ELR (cell line): ENCODE data around the gene PDE3B.
"Not testable (repeated sequence)": the region's sequence is repeated elsewhere in the genome, so short reads cannot be mapped to it uniquely, and the experiment has no call there.

ENCODE experiments used
- DNase-seq: peaks from one replicate; pipeline ENCODE4 v3.0.0-alpha.2; 2015; ENCODE audit warnings: low read depth

Gene PDE3B

DNA sequence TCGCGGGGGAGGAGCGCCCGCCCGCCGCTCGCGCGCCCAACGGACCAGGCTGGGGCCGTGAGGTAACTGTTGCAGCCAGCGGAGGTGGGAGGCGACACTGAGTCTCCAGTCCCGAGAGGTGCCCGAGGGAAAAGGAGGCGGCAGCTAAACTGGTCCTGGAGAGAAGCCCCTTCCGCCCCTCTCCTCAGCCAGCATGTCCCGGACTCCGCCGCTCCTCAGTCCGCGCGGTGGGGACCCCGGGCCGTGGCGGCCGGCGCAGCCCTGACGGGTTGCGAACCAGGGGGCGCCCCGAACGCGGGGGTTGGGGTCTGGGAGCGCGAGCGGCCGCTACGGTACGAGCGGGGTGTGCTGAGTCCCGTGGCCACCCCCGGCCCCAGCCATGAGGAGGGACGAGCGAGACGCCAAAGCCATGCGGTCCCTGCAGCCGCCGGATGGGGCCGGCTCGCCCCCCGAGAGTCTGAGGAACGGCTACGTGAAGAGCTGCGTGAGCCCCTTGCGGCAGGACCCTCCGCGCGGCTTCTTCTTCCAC, at the start of gene PDE3B:
Gene PDE3B, plus strand, starts transcription at position 108 of the 529 bp plus-strand sequence. Its CDS starts 272 bp downstream, at position 380.
- peak; percentile 17 for DNase-seq

DNA sequence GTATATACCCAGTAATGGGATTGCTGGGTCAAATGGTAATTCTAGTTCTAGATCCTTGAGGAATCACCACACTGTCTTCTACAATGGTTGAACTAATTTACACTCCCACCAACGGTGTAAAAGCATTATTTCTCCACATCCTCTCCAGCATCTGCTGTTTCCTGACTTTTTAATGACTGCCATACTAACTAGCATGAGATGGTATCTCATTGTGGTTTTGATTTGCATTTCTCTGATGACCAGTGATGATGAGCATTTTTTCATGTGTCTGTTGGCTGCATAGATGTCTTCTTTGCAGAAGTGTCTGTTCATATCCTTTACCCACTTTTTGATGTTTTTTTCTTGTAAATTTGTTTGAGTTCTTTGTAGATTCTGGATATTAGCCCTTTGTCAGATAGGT, 48.3 kb upstream of the PDE3B start:
- DNase-seq = not testable (repeated sequence)

DNA sequence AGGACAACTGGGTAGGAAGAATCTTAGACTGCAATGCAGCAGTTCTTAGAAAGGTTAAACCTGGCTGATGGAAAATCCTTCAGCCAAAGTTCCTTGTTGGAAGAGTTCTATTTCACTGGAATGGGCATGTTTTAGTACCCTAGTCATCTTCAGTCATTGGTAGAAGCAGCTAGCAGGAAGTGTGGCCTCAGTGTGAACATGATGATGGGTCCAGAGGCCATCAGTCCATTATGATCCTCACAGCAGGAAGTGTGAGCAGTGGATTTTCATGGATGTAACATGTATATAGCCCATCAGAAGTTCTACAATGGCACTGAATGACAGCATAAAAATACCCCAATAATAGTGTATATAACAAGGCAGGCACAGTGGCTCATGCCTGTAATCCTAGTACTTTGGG, 35.9 kb upstream of the PDE3B start:
- DNase-seq = no peak

DNA sequence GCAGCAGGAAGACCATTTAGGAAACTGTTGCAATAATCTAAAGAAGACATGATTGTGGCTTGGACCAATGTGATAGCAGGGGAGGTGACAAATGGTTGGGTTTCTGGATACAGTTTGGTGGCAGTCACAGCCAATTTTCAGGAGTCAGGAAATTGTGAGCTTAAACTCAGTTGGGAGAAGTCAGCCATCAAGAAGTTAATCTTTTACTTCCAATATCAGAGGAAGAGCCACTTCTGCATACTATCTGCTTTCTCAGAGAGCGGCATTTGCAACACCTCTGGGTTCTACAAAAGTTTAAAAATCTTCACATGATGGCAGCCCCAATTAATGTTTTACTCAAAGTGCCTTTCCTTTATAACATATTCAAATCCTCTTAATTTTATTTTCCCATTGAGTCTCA, 33.7 kb upstream of the PDE3B start:
- no peak for DNase-seq

DNA sequence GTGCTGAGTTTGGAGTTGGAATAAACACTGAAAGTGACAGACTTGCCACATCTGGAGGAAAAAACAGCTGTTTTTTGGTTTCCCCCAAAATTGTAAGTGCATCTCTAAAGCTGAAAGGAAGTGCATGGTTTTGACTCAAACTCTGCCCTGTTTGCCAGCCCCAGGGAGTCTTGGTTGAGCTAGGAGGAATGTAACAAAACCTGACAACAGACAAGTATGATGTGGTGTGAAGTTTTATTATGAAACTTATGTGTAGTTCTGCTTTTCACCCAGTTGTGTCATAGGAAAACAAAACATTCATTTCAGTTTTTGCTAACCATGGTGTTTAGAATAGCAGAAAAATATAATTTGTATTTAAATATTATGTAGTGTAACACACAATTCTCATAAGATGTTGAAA, 31.7 kb upstream of the PDE3B start:
- DNase-seq = no peak

DNA sequence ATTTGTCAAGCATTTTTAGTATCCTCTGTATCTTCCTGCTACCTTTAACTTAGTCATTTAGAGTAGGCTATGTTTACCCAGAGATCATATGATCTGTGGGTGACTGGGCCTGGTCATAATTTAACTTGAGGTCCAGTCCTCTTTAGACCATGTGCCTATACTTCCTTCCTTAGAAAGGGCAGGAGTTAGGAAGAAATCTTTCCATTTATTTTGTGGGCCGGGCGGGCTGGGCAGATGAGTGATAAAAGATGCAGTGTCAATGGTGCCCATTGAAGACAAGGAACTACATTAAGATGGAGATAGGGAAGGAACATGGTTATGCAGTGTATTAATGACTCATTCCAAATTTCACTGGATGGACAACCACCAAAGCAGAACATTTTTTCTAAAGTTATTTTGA, 30.9 kb upstream of the PDE3B start:
- DNase-seq = no peak

DNA sequence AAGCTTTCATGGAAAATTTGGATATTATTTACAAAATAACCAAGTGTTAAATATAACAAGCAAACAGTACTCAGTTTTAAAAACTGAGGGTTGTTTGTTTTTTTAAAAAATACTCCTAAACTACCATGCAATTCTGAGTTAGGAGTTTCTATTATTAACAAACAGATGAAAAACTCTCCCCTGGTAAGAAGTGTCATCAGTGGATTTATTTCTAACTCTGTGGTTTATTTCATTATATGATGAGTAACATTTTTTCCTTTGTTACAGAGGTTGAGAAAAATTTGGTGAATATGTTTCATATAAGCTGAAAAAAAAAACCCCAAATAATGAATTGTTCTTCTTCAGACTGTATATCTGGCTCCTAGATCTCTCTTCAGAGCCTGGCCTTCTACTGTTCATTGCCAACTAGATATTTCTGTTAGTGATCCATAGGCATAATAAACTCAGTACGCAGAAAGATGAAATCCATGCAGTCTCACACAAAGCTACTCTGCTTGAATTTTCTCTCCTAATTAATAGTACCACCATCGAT, 29.4 kb upstream of the PDE3B start:
- DNase-seq = no peak

DNA sequence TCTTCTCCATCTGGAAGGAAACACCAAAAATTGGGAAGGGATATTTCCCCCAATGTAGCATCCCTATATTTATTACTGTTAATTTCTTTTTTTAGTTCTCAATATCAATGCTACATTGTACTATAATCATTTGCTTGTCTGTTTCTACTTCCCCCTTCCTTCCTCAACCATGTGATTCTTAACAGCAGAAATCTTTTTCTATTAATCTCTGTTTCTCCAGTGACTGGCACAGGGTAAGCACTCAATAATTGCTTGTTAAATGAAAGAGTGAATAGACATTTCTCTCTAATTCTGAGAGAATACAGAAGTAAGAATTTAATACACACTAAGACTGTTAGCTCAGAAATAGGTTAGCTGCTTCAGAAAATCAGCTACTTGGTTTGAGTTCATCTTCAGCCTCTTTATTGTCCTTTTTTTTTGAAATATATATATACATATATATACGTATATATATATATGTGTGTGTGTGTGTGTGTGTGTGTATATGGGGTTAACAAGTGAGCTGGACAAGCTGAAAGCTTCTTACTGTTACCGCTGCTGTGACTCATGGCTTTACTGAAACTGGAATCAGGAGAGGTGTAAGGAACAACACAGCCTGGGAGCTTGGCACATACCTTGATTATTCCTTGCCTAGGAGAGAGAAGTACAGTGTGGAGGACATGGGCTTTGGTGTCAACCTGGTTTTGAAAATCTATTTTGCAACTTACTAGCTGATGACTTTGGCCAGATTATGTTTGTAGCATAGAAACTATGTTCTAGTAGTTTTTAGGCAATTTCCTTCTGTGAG, 26.2 kb upstream of the PDE3B start:
- DNase-seq = no peak

DNA sequence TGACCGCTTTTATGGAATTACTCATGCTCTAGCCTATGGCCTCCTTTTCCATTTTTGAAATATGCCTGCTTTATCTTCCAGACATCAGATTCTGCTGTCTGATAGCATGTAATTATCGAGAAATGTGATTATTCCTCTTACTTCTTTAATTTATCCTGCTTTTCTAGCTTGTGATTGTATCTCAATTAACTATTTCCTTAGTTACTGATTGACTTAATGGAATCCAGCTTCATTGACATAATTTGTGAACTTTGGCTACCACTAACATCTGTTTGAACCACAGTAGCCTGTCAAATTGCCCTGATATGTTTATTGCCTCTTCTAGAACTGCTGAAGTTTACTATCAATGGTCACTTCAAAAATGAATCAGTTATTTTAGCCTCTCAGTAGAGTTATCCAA, 25.5 kb upstream of the PDE3B start:
- no peak for DNase-seq

DNA sequence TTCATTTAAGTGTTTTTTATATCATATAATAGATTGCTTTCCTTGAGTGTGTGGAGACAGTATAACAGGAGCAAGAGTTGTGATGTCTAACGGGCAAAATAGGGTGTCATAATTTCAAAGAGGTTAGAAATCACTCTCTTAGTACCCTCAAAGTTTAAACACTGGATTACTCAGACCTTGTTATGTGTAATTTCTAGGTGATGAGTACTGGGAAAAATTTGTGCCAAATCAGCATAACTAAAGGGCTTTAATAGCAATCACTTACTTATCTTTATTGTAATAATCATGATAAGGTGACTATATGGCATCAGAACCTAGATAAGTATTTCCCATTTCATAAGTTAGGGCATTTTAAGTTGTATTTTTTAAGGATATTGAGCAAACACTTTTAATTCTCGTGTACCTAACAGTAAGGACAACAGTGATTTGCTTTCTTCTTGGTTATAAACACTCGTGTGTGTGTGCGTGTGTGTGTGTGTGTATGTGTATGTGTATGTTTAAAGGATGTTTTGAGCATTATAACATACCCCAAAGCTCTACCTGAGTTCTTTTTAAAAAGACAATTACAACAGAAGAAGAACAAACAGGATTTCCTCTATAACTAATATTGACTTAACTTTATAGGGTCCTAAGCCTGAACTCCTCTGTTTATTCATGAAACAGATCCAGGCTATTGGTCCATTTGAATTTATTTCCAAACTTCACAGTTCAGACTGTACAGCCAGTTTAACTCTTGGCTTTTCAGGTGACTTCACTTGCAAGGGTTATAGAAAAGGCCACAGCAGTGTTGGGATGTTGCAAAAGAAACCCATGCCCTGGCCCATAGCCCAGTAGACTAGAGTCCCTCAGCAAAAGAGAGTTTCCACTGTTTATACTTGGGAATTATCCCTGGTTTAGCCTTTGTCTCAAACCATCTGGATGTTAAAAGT, 23.7 kb upstream of the PDE3B start:
- peak; percentile 4 for DNase-seq

DNA sequence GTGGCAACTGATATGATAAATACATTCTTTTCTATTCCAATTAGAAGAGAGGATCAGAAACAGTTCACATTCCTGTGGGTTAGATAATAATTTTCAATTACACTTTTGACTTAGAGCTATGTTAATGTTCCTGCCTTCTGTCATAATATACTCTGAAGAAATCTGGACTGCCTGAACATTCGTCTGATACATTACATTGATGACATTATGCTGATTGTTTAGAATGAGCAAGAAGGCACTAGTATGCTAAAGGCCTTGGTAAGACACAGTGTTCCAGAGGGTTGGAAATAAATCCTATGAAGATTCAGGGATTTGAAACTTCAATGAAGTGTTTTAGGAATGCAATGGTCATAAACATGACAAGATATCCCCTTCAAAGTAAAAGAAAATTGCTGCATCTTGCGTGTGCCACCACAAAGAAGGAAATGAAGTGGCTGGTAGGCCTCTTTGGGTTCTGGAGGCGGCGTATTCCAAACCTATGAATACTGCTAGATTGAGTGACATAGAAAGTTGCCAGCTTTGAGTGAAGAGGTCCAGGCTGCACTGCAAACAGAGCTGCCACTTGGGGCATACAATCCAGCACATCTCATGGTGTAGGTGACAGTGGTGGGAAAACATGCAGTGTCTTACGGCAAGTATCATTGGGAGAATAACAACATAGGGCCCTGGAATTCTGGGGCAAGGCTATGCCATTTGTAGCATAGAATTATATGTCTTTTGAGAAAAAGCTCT, 21.2 kb upstream of the PDE3B start:
- no peak for DNase-seq

DNA sequence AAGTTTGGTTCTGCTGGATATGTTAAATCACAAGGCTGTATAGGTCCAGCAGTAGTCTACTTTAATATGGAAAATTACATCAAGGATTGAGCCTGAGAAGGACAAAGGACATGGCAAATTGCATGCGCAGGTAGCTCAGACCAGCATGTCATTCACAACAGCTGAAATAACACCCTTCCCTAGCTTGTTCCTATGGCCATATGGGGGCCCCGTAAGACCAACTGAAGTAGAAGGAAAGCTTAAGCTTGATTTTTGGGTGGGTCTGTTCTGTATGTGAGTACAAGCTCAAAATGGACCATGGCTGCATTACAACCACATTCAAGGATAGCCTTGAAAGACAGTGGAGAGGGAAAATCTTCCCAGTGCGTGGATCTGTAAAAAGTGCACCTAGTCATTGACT, 20.6 kb upstream of the PDE3B start:
- no peak for DNase-seq

DNA sequence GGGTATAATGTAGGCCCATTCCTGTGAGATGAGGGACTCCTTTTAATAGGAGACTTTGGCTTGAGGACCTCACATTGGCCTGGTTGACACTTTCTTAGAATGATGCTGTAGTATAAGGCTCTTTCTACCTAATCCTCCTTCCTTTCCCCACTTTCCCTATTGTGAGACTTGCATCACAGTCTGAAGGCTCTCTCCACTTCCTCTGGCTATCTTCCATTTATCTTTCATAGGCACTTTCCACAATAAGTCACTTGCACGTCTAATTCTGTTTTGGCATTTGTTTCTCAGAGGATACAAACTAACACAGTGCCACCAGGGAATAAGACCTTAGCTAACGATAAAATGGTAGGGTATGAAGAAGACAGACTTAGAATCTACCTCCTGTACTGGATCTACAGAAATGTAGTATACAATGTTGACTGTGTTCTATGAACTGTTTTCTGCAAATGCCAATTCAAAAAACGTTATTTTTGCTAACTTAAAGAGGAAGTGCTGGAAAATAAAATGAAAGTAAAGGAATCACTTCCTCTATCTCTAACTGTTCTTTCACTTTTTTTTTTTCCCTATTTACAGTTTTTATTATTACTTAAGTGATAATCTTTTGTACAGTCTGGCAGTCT, 17.9 kb upstream of the PDE3B start:
- no peak for DNase-seq

DNA sequence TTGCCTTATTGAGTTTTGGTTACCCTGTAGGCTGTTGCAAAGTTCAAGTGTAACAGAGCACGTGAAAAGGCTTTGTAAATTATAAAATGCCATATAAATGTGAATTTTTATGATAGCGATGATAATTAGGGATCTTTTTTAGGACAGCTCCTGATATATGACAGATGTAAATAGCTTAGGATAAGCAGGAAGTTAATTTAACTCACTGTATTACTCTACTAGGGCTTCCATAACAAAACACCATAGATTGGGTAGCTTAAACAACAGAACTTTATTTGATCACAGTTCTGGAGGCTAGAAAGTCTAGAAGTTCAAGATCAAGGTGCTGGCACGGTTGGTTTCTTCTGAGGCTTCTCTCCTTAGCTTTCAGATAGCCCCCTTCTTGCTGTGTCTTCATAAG, 17.0 kb upstream of the PDE3B start:
- no peak for DNase-seq

DNA sequence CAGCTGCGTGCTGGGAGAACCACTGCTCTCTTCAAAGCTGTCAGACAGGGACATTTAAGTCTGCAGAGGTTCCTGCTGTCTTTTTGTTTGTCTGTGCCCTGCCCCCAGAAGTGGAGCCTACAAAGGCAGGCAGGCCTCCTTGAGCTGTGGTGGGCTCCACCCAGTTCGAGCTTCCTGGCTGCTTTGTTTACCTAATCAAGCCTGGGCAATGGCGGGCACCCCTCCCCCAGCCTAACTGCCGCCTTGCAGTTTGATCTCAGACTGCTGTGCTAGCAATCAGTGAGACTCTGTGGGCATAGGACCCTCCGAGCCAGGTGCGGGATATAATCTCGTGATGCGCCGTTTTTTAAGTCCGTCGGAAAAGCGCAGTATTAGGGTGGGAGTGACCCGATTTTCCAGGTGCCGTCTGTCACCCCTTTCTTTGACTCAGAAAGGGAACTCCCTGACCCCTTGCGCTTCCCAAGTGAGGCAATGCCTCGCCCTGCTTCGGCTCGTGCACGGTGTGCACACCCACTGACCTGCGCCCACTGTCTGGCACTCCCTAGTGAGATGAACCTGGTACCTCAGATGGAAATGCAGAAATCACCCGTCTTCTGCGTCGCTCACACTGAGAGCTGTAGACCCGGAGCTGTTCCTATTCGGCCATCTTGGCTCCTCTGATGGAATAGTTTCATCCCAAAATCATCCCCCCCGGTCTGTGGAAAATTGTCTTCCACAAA, 9.9 kb upstream of the PDE3B start:
- not testable (repeated sequence) for DNase-seq

DNA sequence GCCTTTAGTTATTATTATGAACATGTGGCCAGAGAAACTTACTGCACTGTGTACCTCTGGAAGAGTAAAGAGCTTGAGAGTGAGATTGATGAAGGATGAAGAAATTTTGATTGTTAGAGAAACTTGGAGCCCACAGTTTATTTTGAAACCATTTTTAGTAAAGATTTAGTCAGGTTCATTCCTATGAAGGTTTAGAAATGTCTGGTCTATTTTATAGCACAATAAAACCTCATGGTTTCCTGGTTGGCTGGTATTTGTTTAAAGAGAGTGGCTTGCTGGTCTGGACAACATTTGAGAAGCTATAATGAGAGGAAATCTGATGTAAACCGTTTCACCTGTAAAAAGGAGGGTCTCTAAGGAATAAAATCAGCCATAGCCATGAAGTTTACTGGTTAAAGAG, 8.8 kb upstream of the PDE3B start:
- no peak for DNase-seq

DNA sequence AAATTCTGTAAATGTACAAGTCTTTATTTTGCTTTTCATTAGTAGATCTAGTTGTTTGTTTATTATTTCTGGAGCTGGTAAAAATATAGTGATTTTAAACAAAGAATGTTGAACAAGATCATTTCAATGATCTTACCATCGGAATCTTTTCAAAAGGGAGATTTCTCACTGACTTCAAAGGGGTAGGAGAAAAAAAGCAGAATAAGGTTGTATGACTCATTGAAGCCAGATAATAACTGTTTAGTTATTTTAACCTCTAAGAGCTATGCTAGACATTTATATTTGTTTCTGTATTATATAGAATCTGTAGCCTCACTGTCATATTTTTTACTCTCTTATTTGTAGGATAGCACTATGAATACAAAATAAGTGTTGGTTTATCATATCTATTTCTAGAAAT, 8.1 kb upstream of the PDE3B start:
- no peak for DNase-seq

DNA sequence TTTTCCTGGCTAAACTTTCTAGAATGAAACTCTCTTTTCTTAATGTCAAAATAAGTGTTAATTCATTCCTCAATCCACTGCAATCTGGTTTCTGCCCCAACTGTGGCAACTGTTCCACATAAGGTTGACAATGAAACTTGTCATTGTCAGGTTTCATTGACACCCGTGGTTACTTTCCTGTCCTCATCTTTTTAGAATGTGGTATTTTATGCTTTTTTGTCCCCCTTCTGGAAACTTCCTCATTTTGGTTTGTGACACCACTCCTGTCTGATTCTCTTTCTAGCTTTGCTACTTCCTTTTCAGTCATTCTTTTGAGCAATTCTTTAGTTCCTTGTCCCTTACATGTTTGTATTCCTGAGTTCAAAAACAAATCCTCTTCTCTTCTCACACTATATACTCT, 7.5 kb upstream of the PDE3B start:
- no peak for DNase-seq

DNA sequence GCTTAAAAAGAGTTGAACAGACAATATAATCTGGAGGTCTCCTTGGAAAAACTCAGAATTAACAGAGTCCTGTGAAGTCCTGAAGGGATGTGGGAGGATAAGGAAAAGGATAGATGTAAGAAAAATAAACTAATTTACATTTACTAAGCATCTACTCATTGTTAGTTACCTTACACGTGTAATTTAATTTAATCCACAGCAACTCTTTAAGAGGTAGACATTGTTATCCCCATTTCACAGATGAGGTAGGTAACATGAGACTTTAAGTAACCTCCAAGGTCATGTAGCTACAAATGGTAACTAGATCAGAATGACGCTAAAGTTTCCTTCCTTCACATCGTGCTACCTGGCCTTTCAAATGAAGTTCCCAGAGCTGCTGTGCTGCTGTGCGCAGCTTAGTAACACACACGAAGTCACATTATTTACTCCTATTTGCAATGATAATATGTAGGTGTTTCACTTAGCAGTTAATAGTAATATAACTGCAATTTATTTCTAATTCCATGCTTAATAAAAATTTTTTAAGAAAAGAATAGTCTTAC, 5.7 kb upstream of the PDE3B start:
- DNase-seq = no peak

DNA sequence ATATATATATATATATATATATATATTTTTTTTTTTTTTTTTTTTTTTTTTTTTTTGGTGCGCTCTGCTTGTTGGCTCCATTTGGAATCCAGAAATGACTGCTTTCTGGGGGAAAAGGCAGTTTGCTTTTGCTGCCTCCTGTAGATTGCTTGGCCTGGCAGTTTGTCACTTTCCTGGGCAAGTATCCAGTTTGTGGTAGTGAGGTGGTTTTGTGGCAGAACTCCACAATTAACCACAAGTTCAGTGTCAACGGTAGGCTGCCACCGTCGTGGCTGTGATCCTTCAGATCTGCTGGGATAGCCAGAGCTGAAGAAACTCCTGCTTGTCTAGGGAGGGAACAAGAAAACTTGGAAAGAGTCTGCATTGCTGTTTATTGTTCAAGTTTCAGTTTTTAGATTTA, 5.0 kb upstream of the PDE3B start:
- no peak for DNase-seq

DNA sequence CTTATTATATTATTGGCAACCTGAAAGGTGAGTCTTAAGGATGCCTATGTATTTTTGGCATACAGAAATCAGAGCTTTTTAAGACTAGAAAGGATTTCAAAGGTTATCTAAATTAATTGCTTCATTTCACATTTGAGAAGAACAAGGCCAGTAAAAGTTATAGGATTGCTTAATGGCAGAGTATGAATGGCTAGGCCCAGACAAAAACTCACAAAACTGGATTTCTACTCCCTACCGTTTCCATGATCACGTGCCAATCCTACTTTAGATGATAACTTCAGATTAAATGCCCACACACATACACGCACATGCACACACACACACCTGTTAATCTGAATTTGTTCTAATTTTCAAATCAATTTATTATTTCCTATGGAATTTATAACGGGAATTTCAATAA, 1.8 kb upstream of the PDE3B start:
- no peak for DNase-seq
